ENCODE measurements around the gene OR2H1. TPM values are rescaled to one million over a fixed set of nuclear protein-coding genes. Genes with fewer than 3 reads are reported as not detected.

OR2H1 gene
- total RNA-seq, 1 donor from 2014 or later, result not detected

DNA sequence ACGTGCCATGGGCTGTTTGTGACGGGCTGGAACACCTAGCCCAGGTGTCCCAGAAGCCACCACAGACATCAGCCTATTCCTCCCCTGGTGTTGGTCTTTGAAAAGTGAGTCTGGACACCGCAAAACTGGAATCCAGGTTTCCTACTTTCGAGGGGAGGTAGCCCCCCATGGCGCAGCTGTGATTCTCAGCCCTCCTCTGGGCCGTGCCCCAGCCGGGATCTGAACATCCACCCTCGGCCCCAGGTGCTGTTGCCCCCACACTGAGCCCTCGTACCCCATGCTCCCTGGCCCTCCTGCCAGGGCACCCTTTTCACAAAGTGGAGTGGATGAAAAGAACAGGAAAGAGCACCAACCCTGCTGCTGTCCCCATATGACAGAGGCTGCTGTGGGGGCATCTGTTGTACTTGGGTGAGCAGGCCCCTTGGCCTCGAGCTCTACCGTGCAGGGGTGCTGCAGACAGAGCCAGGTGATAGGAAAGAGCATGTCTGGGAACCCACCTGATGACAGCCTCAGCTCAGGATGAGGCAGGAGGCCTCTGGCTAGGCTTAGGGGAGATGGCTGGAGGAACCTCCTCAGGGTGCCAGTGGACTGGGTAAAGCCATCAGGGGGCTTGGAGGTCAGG is 49.6 kb downstream of the OR2H1 start:
- peaks cover 9% of the 10 kb centered on the region for H3K9me3 Mint-ChIP-seq (ENCODE audit: unreplicated experiment)

GRCh38 chr6:29507319-29507718 is 50.4 kb downstream of the OR2H1 start:
- peaks cover 18% of the 10 kb centered on the region for H3K4me1 Mint-ChIP-seq (ENCODE audit: low read depth, unreplicated experiment)
- no peak overlapping the region for H3K27ac Mint-ChIP-seq (ENCODE audit: unreplicated experiment)
- no peak overlapping the region for H3K27ac ChIP-seq (ENCODE audit: low read depth, low read length)
- H3K4me3 ChIP-seq (ENCODE audit: insufficient read depth, low read depth, low read length), result no peak overlapping the region
- peaks cover 6% of the 10 kb centered on the region for H3K9me3 ChIP-seq (ENCODE audit: insufficient read depth, low read depth, low read length)
- no peak overlapping the region for H3K4me3 Mint-ChIP-seq (ENCODE audit: unreplicated experiment)
- no peaks in the 10 kb centered on the region for H3K27me3 ChIP-seq (ENCODE audit: insufficient read depth, low read length)
- H2AFZ ChIP-seq (ENCODE audit: low read depth, low read length), result no peak overlapping the region
- peaks cover 9% of the 10 kb centered on the region for H3K9me3 Mint-ChIP-seq (ENCODE audit: unreplicated experiment)
- peaks cover 7% of the 10 kb centered on the region for H3K4me1 ChIP-seq (ENCODE audit: insufficient read depth, low read length)
- no peaks in the 10 kb centered on the region for H4K20me1 ChIP-seq (ENCODE audit: insufficient read depth, low read length)
- DNase-seq (ENCODE audit: low read depth) (no peak), FAIRE-seq (no peak)
- H3K36me3 Mint-ChIP-seq (ENCODE audit: low read depth, unreplicated experiment), result peaks cover 2% of the 10 kb centered on the region
- no peaks in the 10 kb centered on the region for H3K36me3 ChIP-seq (ENCODE audit: insufficient read depth, low read length)
- no peak overlapping the region for H3K9ac ChIP-seq (ENCODE audit: low read length)
- no peaks in the 10 kb centered on the region for H3K79me2 ChIP-seq (ENCODE audit: insufficient read depth, low read length)
- no peak for TF ChIP-seq EZH2 (IDR thresholded peaks at IDR 0.05; ENCODE audit: insufficient read depth, low read length)
- TF ChIP-seq, protein P1, sequence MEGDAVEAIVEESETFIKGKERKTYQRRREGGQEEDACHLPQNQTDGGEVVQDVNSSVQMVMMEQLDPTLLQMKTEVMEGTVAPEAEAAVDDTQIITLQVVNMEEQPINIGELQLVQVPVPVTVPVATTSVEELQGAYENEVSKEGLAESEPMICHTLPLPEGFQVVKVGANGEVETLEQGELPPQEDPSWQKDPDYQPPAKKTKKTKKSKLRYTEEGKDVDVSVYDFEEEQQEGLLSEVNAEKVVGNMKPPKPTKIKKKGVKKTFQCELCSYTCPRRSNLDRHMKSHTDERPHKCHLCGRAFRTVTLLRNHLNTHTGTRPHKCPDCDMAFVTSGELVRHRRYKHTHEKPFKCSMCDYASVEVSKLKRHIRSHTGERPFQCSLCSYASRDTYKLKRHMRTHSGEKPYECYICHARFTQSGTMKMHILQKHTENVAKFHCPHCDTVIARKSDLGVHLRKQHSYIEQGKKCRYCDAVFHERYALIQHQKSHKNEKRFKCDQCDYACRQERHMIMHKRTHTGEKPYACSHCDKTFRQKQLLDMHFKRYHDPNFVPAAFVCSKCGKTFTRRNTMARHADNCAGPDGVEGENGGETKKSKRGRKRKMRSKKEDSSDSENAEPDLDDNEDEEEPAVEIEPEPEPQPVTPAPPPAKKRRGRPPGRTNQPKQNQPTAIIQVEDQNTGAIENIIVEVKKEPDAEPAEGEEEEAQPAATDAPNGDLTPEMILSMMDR (IDR thresholded peaks at IDR 0.05; ENCODE audit: insufficient read depth, low read depth, low read length), result no peak
- no peak overlapping the region for H3K4me2 ChIP-seq (ENCODE audit: low read length)
- peaks cover 10% of the 10 kb centered on the region for H3K27me3 Mint-ChIP-seq (ENCODE audit: low read depth, unreplicated experiment)

More for the DNA sequence above, 49.6 kb downstream of the OR2H1 start:
- H3K4me2 ChIP-seq (ENCODE audit: low read length), result no peak overlapping the region
- Mint-ChIP-seq H3K4me1 (ENCODE audit: low read depth, unreplicated experiment) (peaks cover 20% of the 10 kb centered on the region), H3K36me3 (ENCODE audit: low read depth, unreplicated experiment) (peaks cover 2% of the 10 kb centered on the region), H3K27me3 (ENCODE audit: low read depth, unreplicated experiment) (peaks cover 10% of the 10 kb centered on the region), H3K27ac (ENCODE audit: unreplicated experiment) (no peak overlapping the region), H3K4me3 (ENCODE audit: unreplicated experiment) (no peak overlapping the region)
- H3K27me3 ChIP-seq (ENCODE audit: insufficient read depth, low read length), result no peaks in the 10 kb centered on the region
- H3K4me3 ChIP-seq (ENCODE audit: insufficient read depth, low read depth, low read length), result no peak overlapping the region
- H3K27ac ChIP-seq (ENCODE audit: low read depth, low read length), result no peak overlapping the region
- FAIRE-seq, result no peak
- DNase-seq (ENCODE audit: low read depth), result no peak
- H3K4me1 ChIP-seq (ENCODE audit: insufficient read depth, low read length), result peaks cover 12% of the 10 kb centered on the region
- no peak overlapping the region for H3K9ac ChIP-seq (ENCODE audit: low read length)
- no peaks in the 10 kb centered on the region for H3K79me2 ChIP-seq (ENCODE audit: insufficient read depth, low read length)
- no peaks in the 10 kb centered on the region for H4K20me1 ChIP-seq (ENCODE audit: insufficient read depth, low read length)
- H2AFZ ChIP-seq (ENCODE audit: low read depth, low read length), result no peak overlapping the region
- no peak for TF ChIP-seq EZH2 (IDR thresholded peaks at IDR 0.05; ENCODE audit: insufficient read depth, low read length)
- TF ChIP-seq, protein P1 (IDR thresholded peaks at IDR 0.05; ENCODE audit: insufficient read depth, low read depth, low read length), result no peak
- H3K36me3 ChIP-seq (ENCODE audit: insufficient read depth, low read length), result no peaks in the 10 kb centered on the region
- H3K9me3 ChIP-seq (ENCODE audit: insufficient read depth, low read depth, low read length), result peaks cover 6% of the 10 kb centered on the region

- Histone ChIP-seq H3K27me3 (ENCODE audit: insufficient read depth, low read length) (no peaks in the 10 kb centered on the region), H3K4me1 (ENCODE audit: insufficient read depth, low read length) (no peaks in the 10 kb centered on the region), H3K9me3 (ENCODE audit: insufficient read depth, low read depth, low read length) (peaks cover 6% of the 10 kb centered on the region), H3K4me2 (ENCODE audit: low read length) (no peak overlapping the region), H3K9ac (ENCODE audit: low read length) (no peak overlapping the region), H3K4me3 (ENCODE audit: insufficient read depth, low read depth, low read length) (no peak overlapping the region), H3K79me2 (ENCODE audit: insufficient read depth, low read length) (no peaks in the 10 kb centered on the region), H4K20me1 (ENCODE audit: insufficient read depth, low read length) (no peaks in the 10 kb centered on the region), H2AFZ (ENCODE audit: low read depth, low read length) (no peak overlapping the region), H3K27ac (ENCODE audit: low read depth, low read length) (no peak overlapping the region), H3K36me3 (ENCODE audit: insufficient read depth, low read length) (no peaks in the 10 kb centered on the region)
- DNase-seq (ENCODE audit: low read depth) (no peak), FAIRE-seq (no peak)
- H3K9me3 Mint-ChIP-seq (ENCODE audit: unreplicated experiment), result peaks cover 12% of the 10 kb centered on the region
- peaks cover 7% of the 10 kb centered on the region for H3K4me1 Mint-ChIP-seq (ENCODE audit: low read depth, unreplicated experiment)
- H3K36me3 Mint-ChIP-seq (ENCODE audit: low read depth, unreplicated experiment), result peaks cover 2% of the 10 kb centered on the region
- no peak overlapping the region for H3K27ac Mint-ChIP-seq (ENCODE audit: unreplicated experiment)
- TF ChIP-seq, protein P1 (IDR thresholded peaks at IDR 0.05; ENCODE audit: insufficient read depth, low read depth, low read length), result no peak
- TF ChIP-seq EZH2 (IDR thresholded peaks at IDR 0.05; ENCODE audit: insufficient read depth, low read length), result no peak
- no peak overlapping the region for H3K4me3 Mint-ChIP-seq (ENCODE audit: unreplicated experiment)
- peaks cover 10% of the 10 kb centered on the region for H3K27me3 Mint-ChIP-seq (ENCODE audit: low read depth, unreplicated experiment)
Observed at GRCh38 chr6:29509239-29509638, 52.3 kb downstream of the OR2H1 start.

Measured in astrocyte (in vitro differentiated cells and primary cell).